ENCODE data around the gene USP6NL. TPM values are rescaled to one million over a fixed set of nuclear protein-coding genes. Genes with fewer than 3 reads are reported as not detected.

Gene USP6NL
- total RNA-seq, 1 donor from 2014 or later, result 39.9 TPM

GRCh38 chr10:11609492-11610093, 1.9 kb downstream of the USP6NL start:
- Mint-ChIP-seq H3K27ac (peak overlapping the region; percentile 72), H3K27me3 (ENCODE audit: insufficient read depth, low read depth) (peaks cover 3% of the 10 kb centered on the region), H3K36me3 (peaks cover 25% of the 10 kb centered on the region), H3K4me3 (peak overlapping the region; percentile 80), H3K9me3 (peaks cover 13% of the 10 kb centered on the region), H3K4me1 (peaks cover 16% of the 10 kb centered on the region)
- TF ChIP-seq EZH2phosphoT487 (IDR thresholded peaks at IDR 0.05) (no peak), EZH2 (IDR thresholded peaks at IDR 0.05) (no peak)
- TF ChIP-seq, protein P1, sequence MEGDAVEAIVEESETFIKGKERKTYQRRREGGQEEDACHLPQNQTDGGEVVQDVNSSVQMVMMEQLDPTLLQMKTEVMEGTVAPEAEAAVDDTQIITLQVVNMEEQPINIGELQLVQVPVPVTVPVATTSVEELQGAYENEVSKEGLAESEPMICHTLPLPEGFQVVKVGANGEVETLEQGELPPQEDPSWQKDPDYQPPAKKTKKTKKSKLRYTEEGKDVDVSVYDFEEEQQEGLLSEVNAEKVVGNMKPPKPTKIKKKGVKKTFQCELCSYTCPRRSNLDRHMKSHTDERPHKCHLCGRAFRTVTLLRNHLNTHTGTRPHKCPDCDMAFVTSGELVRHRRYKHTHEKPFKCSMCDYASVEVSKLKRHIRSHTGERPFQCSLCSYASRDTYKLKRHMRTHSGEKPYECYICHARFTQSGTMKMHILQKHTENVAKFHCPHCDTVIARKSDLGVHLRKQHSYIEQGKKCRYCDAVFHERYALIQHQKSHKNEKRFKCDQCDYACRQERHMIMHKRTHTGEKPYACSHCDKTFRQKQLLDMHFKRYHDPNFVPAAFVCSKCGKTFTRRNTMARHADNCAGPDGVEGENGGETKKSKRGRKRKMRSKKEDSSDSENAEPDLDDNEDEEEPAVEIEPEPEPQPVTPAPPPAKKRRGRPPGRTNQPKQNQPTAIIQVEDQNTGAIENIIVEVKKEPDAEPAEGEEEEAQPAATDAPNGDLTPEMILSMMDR (IDR thresholded peaks at IDR 0.05), result no peak
- no peak for DNase-seq (ENCODE audit: low spot score)
- H3K4me3 ChIP-seq, result peak overlapping the region; percentile 83
- H3K36me3 ChIP-seq, result peaks cover 9% of the 10 kb centered on the region
- H3K4me1 ChIP-seq, result peaks cover 11% of the 10 kb centered on the region
- no peaks in the 10 kb centered on the region for H3K9me3 ChIP-seq (ENCODE audit: low read depth)
- H4K20me1 ChIP-seq (ENCODE audit: low read depth), result peaks cover 56% of the 10 kb centered on the region
- H3F3A ChIP-seq (ENCODE audit: low read depth), result peaks cover 24% of the 10 kb centered on the region
- peak overlapping the region; percentile 86 for H3K4me2 ChIP-seq
- no peak overlapping the region for H2AFZ ChIP-seq (replicated peaks)
- H3K9ac ChIP-seq, result no peak overlapping the region
- peaks cover 66% of the 10 kb centered on the region for H3K79me2 ChIP-seq (ENCODE audit: low read depth)
- peaks cover 13% of the 10 kb centered on the region for H3K27me3 ChIP-seq
- no peak overlapping the region for H3K27ac ChIP-seq

DNA sequence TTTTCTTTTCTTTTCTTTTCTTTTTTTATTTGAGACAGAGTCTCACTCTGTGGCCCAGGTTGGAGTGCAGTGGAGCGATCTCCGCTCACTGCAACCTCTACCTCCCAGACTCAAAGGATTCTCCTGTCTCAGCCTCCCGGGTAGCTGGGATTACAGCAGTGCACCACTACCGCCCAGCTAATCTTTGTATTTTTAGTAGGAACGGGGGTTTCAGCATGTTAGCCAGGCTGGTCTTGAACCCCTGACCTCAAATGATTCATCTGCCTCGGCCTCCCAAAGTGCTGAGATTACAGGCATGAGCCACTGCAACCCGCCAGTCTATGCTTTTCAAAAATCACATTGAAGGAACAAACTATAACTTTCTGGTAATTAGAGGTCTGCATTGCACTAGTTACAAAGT, 2.4 kb downstream of the USP6NL start:
- H3K4me3 Mint-ChIP-seq, result peak overlapping the region; percentile 80
- Histone ChIP-seq H3K4me3 (no peak overlapping the region), H3K4me2 (peak overlapping the region; percentile 86), H3K27ac (no peak overlapping the region), H4K20me1 (ENCODE audit: low read depth) (peaks cover 61% of the 10 kb centered on the region), H2AFZ (replicated peaks) (no peak overlapping the region), H3F3A (ENCODE audit: low read depth) (peaks cover 24% of the 10 kb centered on the region), H3K79me2 (ENCODE audit: low read depth) (peaks cover 72% of the 10 kb centered on the region), H3K9ac (no peak overlapping the region), H3K27me3 (peaks cover 13% of the 10 kb centered on the region), H3K36me3 (peaks cover 9% of the 10 kb centered on the region), H3K4me1 (peaks cover 16% of the 10 kb centered on the region), H3K9me3 (ENCODE audit: low read depth) (no peaks in the 10 kb centered on the region)
- peaks cover 3% of the 10 kb centered on the region for H3K27me3 Mint-ChIP-seq (ENCODE audit: insufficient read depth, low read depth)
- H3K36me3 Mint-ChIP-seq, result peaks cover 27% of the 10 kb centered on the region
- peaks cover 13% of the 10 kb centered on the region for H3K9me3 Mint-ChIP-seq
- H3K27ac Mint-ChIP-seq, result no peak overlapping the region
- H3K4me1 Mint-ChIP-seq, result peaks cover 16% of the 10 kb centered on the region
- DNase-seq (ENCODE audit: low spot score), result no peak
- TF ChIP-seq EZH2 (IDR thresholded peaks at IDR 0.05) (no peak), EZH2phosphoT487 (IDR thresholded peaks at IDR 0.05) (no peak)
- TF ChIP-seq, protein P1 (IDR thresholded peaks at IDR 0.05), result no peak

GRCh38 chr10:11608159-11609013, 3.1 kb downstream of the USP6NL start:
- peaks cover 15% of the 10 kb centered on the region for H3K9me3 Mint-ChIP-seq
- H3K4me3 Mint-ChIP-seq, result peak overlapping the region; percentile 46
- Histone ChIP-seq H3K27ac (no peak overlapping the region), H4K20me1 (ENCODE audit: low read depth) (peaks cover 68% of the 10 kb centered on the region), H3K4me2 (peak overlapping the region; percentile 86), H2AFZ (replicated peaks) (no peak overlapping the region), H3K9ac (no peak overlapping the region), H3K27me3 (peaks cover 13% of the 10 kb centered on the region), H3K9me3 (ENCODE audit: low read depth) (no peaks in the 10 kb centered on the region), H3K79me2 (ENCODE audit: low read depth) (peaks cover 78% of the 10 kb centered on the region), H3K36me3 (peaks cover 9% of the 10 kb centered on the region), H3F3A (ENCODE audit: low read depth) (peaks cover 29% of the 10 kb centered on the region), H3K4me3 (no peak overlapping the region), H3K4me1 (peaks cover 23% of the 10 kb centered on the region)
- TF ChIP-seq EZH2phosphoT487 (IDR thresholded peaks at IDR 0.05) (no peak), EZH2 (IDR thresholded peaks at IDR 0.05) (no peak)
- TF ChIP-seq, protein P1 (IDR thresholded peaks at IDR 0.05), result no peak
- DNase-seq (ENCODE audit: low spot score), result no peak
- peak overlapping the region; percentile 6 for H3K27ac Mint-ChIP-seq
- peaks cover 29% of the 10 kb centered on the region for H3K36me3 Mint-ChIP-seq
- H3K4me1 Mint-ChIP-seq, result peaks cover 18% of the 10 kb centered on the region
- H3K27me3 Mint-ChIP-seq (ENCODE audit: insufficient read depth, low read depth), result peaks cover 3% of the 10 kb centered on the region
